ENCODE results near the gene SNX5. TPM values are rescaled to one million over a fixed set of nuclear protein-coding genes. Genes with fewer than 3 reads are reported as not detected.

Gene SNX5
- polyA plus RNA-seq, 1 donor (not counting 4 experiments of a cell fraction or from before 2014, with no cell fraction given): 187 TPM

- Histone ChIP-seq H3K27me3 (ENCODE audit: control insufficient read depth, extremely low read depth, insufficient read depth, low read length) (no peaks in the 10 kb centered on the region), H3K4me2 (ENCODE audit: control insufficient read depth, extremely low read depth, insufficient read depth, low read depth, low read length) (no peak overlapping the region), H2AFZ (ENCODE audit: control insufficient read depth, low read length) (no peak overlapping the region), H3K4me3 (ENCODE audit: control insufficient read depth in 2 of 3, extremely low read depth in 1 of 3, insufficient read depth in 2 of 3, low read depth in 1 of 3, low read length in 3 of 3) (no peak overlapping the region), H3K36me3 (ENCODE audit: control insufficient read depth in 2 of 2, extremely low read depth in 1 of 2, insufficient read depth in 2 of 2, low read length in 2 of 2) (peaks cover 44 to 68% of the 10 kb centered on the region in 2 experiments), H3K79me2 (ENCODE audit: control insufficient read depth, insufficient read depth, low read length) (peaks cover 12% of the 10 kb centered on the region), H3K9ac (ENCODE audit: control insufficient read depth, extremely low read depth, insufficient read depth, low read length) (no peak overlapping the region), H4K20me1 (ENCODE audit: control insufficient read depth, extremely low read depth, insufficient read depth, low read length) (peaks cover 8% of the 10 kb centered on the region), H3K9me3 (ENCODE audit: control insufficient read depth, low read depth, low read length) (no peaks in the 10 kb centered on the region), H3K27ac (ENCODE audit: control insufficient read depth, insufficient read depth, low read length) (no peak overlapping the region), H3K4me1 (ENCODE audit: control insufficient read depth, extremely low read depth, insufficient read depth, low read length) (no peaks in the 10 kb centered on the region), H3K9me1 (ENCODE audit: control insufficient read depth, extremely low read depth, insufficient read depth, low read length) (no peaks in the 10 kb centered on the region)
- no peak for FAIRE-seq
- DNase-seq (ENCODE audit: low read depth, low spot score): no peak
- dilution Hi-C loops (cut with MboI; ENCODE audit: extremely low pct_ligation_motif_present, low sequenced_read_pairs): no loop called here
- TF ChIP-seq, protein P1, sequence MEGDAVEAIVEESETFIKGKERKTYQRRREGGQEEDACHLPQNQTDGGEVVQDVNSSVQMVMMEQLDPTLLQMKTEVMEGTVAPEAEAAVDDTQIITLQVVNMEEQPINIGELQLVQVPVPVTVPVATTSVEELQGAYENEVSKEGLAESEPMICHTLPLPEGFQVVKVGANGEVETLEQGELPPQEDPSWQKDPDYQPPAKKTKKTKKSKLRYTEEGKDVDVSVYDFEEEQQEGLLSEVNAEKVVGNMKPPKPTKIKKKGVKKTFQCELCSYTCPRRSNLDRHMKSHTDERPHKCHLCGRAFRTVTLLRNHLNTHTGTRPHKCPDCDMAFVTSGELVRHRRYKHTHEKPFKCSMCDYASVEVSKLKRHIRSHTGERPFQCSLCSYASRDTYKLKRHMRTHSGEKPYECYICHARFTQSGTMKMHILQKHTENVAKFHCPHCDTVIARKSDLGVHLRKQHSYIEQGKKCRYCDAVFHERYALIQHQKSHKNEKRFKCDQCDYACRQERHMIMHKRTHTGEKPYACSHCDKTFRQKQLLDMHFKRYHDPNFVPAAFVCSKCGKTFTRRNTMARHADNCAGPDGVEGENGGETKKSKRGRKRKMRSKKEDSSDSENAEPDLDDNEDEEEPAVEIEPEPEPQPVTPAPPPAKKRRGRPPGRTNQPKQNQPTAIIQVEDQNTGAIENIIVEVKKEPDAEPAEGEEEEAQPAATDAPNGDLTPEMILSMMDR (optimal IDR thresholded peaks at IDR 0.05 in 1 of 3, IDR thresholded peaks at IDR 0.05 in 1 of 3, conservative IDR thresholded peaks at IDR 0.05 in 1 of 3; ENCODE audit: extremely low read depth in 1 of 3, insufficient read depth in 2 of 3, low read length in 3 of 3): no peak
- no peak for TF ChIP-seq EZH2 (IDR thresholded peaks at IDR 0.05; ENCODE audit: low read length)
Observed at GRCh38 chr20:17944854-17945474, 23.6 kb downstream of the SNX5 start.

DNA sequence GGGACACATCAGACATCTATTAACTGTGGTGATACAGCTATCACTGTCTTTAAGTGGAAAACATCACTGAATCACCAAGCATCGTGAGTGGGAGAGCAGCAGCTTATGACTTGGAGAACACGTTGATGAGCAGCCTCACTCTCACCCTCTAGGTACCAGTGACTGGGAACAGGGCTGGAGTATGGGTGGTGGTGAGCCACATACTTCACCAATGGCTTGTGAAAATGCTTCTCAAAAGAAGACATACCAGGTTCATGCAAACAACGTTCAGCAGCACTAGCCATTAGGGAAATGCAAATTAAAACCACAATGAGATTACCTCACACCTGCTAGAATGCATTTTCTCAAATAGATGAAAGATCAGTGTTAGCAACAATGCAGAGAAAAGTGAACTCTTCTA is 25.3 kb downstream of the SNX5 start:
- peaks cover 8% of the 10 kb centered on the region for H4K20me1 ChIP-seq (ENCODE audit: control insufficient read depth, extremely low read depth, insufficient read depth, low read length)
- H3K4me3 ChIP-seq (ENCODE audit: control insufficient read depth in 2 of 3, extremely low read depth in 1 of 3, insufficient read depth in 2 of 3, low read depth in 1 of 3, low read length in 3 of 3): no peak overlapping the region
- TF ChIP-seq, protein P1 (optimal IDR thresholded peaks at IDR 0.05 in 1 of 3, IDR thresholded peaks at IDR 0.05 in 1 of 3, conservative IDR thresholded peaks at IDR 0.05 in 1 of 3; ENCODE audit: extremely low read depth in 1 of 3, insufficient read depth in 2 of 3, low read length in 3 of 3): no peak
- TF ChIP-seq EZH2 (IDR thresholded peaks at IDR 0.05; ENCODE audit: low read length): no peak
- H2AFZ ChIP-seq (ENCODE audit: control insufficient read depth, low read length): no peak overlapping the region
- no peaks in the 10 kb centered on the region for H3K9me3 ChIP-seq (ENCODE audit: control insufficient read depth, low read depth, low read length)
- H3K4me2 ChIP-seq (ENCODE audit: control insufficient read depth, extremely low read depth, insufficient read depth, low read depth, low read length): no peak overlapping the region
- no peak for DNase-seq (ENCODE audit: low read depth, low spot score)
- no peaks in the 10 kb centered on the region for H3K4me1 ChIP-seq (ENCODE audit: control insufficient read depth, extremely low read depth, insufficient read depth, low read length)
- H3K9ac ChIP-seq (ENCODE audit: control insufficient read depth, extremely low read depth, insufficient read depth, low read length): no peak overlapping the region
- FAIRE-seq: no peak
- no peak overlapping the region for H3K27ac ChIP-seq (ENCODE audit: control insufficient read depth, insufficient read depth, low read length)
- no peaks in the 10 kb centered on the region for H3K27me3 ChIP-seq (ENCODE audit: control insufficient read depth, extremely low read depth, insufficient read depth, low read length)
- no peaks in the 10 kb centered on the region for H3K9me1 ChIP-seq (ENCODE audit: control insufficient read depth, extremely low read depth, insufficient read depth, low read length)
- H3K36me3 ChIP-seq (ENCODE audit: control insufficient read depth in 2 of 2, extremely low read depth in 1 of 2, insufficient read depth in 2 of 2, low read length in 2 of 2): peaks cover 32 to 53% of the 10 kb centered on the region in 2 experiments
- H3K79me2 ChIP-seq (ENCODE audit: control insufficient read depth, insufficient read depth, low read length): peaks cover 5% of the 10 kb centered on the region
- dilution Hi-C loops (cut with MboI; ENCODE audit: extremely low pct_ligation_motif_present, low sequenced_read_pairs): no loop called here

Data from keratinocyte (primary cell).